KMS-11 (cell line): ENCODE measurements around the gene GOLGA3.

Experiments
- H2AFZ ChIP-seq: fragments of 200-600 bp; sonication (generic); 2 replicates; pipeline ENCODE4 v1.6.1; 2016; ENCODE audit warnings: antibody characterized with exemption, mixed run types, low read depth
- H3K27ac ChIP-seq: fragments of 200-600 bp; sonication (generic); 2 replicates; pipeline ENCODE4 v1.6.1; 2016; ENCODE audit warnings: mild to moderate bottlenecking, mixed run types
- H3K27me3 ChIP-seq: fragments of 200-600 bp; sonication (generic); 2 replicates; pipeline ENCODE4 v1.6.1; 2017; ENCODE audit warnings: mild to moderate bottlenecking, low read depth, mixed run types, moderate library complexity; ENCODE audit not compliant: insufficient read depth
- H3K36me3 ChIP-seq: fragments of 200-600 bp; sonication (generic); 2 replicates; pipeline ENCODE4 v1.6.1; 2017; ENCODE audit warnings: mild to moderate bottlenecking, mixed run types; ENCODE audit not compliant: insufficient read depth
- H3K4me1 ChIP-seq: fragments of 200-600 bp; sonication (generic); 2 replicates; pipeline ENCODE4 v1.6.1; 2016; ENCODE audit warnings: mild to moderate bottlenecking, low read depth, mixed run types; ENCODE audit not compliant: poor library complexity, severe bottlenecking
- H3K4me2 ChIP-seq: fragments of 200-600 bp; sonication (generic); 2 replicates; pipeline ENCODE4 v1.7.0; 2016; ENCODE audit warnings: mild to moderate bottlenecking, mixed run types
- H3K4me3 ChIP-seq: fragments of 200-600 bp; sonication (generic); IDR thresholded peaks from 2 replicates; pipeline ENCODE4 v1.6.1; 2017; ENCODE audit warnings: low read depth, low read length, mixed read lengths; ENCODE audit not compliant: insufficient read depth
- H3K79me2 ChIP-seq: fragments of 200-600 bp; sonication (generic); 2 replicates; pipeline ENCODE4 v1.6.1; 2016; ENCODE audit warnings: low read depth, mixed run types; ENCODE audit not compliant: insufficient read depth
- H3K9ac ChIP-seq: fragments of 200-600 bp; sonication (generic); 2 replicates; pipeline ENCODE4 v1.6.1; 2016; ENCODE audit warnings: mild to moderate bottlenecking, mixed run types
- H4K20me1 ChIP-seq: fragments of 200-600 bp; sonication (generic); 2 replicates; pipeline ENCODE4 v1.6.1; 2016; ENCODE audit warnings: mild to moderate bottlenecking, mixed run types; ENCODE audit not compliant: insufficient read depth
- TF ChIP-seq, protein P1 (sequence below): fragments of 200-600 bp; sonication (generic); conservative IDR thresholded peaks from 2 replicates; pipeline ENCODE4 v1.6.1; 2017; ENCODE audit warnings: low read depth, mild to moderate bottlenecking, antibody characterized with exemption, low read length, moderate library complexity, mixed read lengths

The GOLGA3 gene

DNA sequence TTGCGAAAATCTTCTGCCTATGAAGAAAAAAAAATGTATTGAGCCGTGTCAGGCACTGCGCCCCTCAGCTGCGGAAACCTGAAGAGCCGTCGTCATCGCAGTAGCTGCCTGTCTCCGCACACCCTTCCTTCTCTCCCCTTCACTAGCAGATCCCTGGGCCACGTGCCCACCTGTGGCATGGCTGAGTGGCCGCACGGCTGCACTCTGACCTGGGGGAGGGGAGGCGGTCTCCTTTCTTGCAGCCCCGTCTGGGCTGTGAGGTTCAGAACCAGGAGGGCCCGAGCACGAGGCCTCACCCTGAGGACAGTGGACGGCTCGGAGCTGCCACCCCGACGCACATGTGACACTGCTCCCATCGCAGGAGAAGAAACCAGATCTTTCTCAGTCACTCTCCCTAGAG is 93.2 kb downstream of the GOLGA3 start:
- H3K4me1 ChIP-seq, result no peaks in the 10 kb centered on the region
- H4K20me1 ChIP-seq, result no peaks in the 10 kb centered on the region
- no peak overlapping the region for H3K9ac ChIP-seq
- no peak overlapping the region for H2AFZ ChIP-seq
- no peaks in the 10 kb centered on the region; the same call in 1 of the 2 replicates for H3K36me3 ChIP-seq
- no peak overlapping the region for H3K27ac ChIP-seq
- TF ChIP-seq, protein P1, sequence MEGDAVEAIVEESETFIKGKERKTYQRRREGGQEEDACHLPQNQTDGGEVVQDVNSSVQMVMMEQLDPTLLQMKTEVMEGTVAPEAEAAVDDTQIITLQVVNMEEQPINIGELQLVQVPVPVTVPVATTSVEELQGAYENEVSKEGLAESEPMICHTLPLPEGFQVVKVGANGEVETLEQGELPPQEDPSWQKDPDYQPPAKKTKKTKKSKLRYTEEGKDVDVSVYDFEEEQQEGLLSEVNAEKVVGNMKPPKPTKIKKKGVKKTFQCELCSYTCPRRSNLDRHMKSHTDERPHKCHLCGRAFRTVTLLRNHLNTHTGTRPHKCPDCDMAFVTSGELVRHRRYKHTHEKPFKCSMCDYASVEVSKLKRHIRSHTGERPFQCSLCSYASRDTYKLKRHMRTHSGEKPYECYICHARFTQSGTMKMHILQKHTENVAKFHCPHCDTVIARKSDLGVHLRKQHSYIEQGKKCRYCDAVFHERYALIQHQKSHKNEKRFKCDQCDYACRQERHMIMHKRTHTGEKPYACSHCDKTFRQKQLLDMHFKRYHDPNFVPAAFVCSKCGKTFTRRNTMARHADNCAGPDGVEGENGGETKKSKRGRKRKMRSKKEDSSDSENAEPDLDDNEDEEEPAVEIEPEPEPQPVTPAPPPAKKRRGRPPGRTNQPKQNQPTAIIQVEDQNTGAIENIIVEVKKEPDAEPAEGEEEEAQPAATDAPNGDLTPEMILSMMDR, result no peak
- H3K27me3 ChIP-seq, result no peaks in the 10 kb centered on the region
- no peak overlapping the region for H3K4me2 ChIP-seq
- no peaks in the 10 kb centered on the region for H3K79me2 ChIP-seq
- H3K4me3 ChIP-seq, result no peak overlapping the region

DNA sequence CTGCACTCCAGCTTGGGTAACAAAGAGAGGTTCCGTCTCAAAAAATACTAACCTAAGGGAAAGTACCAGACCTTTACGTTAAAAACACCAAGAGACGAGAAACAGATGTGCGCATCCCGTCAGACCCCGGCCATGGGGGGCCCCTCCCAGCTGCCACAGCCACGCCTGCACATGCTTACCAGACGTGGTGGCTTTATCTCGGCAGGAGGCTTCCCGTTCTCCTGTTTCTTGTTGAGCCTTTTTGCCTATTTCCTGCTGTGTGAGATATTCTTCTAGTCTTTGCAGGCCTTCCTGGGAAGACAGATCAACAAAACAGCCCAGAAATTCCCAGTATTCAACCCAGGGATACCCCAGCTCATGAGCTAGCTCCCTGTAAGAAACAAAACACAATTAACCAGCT is 94.5 kb downstream of the GOLGA3 start:
- H3K27me3 ChIP-seq, result no peaks in the 10 kb centered on the region
- TF ChIP-seq, protein P1, result no peak
- H3K4me1 ChIP-seq, result no peaks in the 10 kb centered on the region
- no peaks in the 10 kb centered on the region; the same call in 1 of the 2 replicates for H3K36me3 ChIP-seq
- no peaks in the 10 kb centered on the region for H4K20me1 ChIP-seq
- no peak overlapping the region for H3K4me2 ChIP-seq
- no peak overlapping the region for H3K27ac ChIP-seq
- H3K79me2 ChIP-seq, result no peaks in the 10 kb centered on the region
- no peak overlapping the region for H3K9ac ChIP-seq
- no peak overlapping the region for H2AFZ ChIP-seq
- no peak overlapping the region for H3K4me3 ChIP-seq

DNA sequence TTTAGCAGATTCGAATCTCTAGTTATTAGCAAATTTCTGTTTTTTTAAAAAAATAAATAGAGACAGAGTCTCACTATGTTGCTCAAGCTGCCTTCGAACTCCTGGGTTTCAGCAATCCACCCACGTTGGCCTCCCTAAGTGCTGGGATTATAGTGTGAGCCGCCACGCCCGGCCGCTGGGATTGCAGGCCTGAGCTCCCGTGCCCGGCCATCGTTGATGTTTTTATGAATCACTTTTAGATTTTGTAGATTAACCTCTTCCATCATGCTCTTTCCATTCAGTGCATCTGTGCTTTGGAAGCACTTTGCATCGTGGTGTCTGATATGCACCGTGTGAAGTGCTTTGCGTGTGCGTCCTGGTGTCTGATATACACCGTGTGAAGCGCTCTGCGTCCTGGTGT is 97.1 kb downstream of the GOLGA3 start:
- TF ChIP-seq, protein P1, result no peak
- H4K20me1 ChIP-seq, result no peaks in the 10 kb centered on the region
- no peaks in the 10 kb centered on the region for H3K4me1 ChIP-seq
- H3K79me2 ChIP-seq, result no peaks in the 10 kb centered on the region
- H3K36me3 ChIP-seq, result no peaks in the 10 kb centered on the region; the same call in 1 of the 2 replicates
- no peaks in the 10 kb centered on the region for H3K27me3 ChIP-seq
- H3K27ac ChIP-seq, result no peak overlapping the region
- H3K4me2 ChIP-seq, result no peak overlapping the region
- no peak overlapping the region for H3K4me3 ChIP-seq
- no peak overlapping the region for H3K9ac ChIP-seq
- H2AFZ ChIP-seq, result no peak overlapping the region

DNA sequence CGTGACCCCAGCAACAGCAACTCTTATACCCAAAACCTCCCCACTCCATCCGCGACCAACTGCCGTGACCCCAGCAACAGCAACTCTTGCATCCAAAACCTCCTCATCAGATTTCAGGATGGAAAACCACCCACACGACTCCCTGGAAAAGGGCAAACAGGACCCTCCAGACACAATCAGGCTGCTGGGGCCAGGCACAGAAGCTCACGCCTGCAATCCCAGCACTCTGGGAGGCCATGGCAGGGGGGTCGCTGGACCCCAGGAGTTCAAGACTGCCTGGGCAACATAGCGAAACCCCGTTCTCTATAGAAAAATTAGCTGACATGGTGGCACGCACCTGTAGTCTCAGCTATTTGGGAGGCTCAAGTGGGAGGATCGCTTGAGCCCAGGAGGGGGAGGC is 98.3 kb downstream of the GOLGA3 start:
- H3K4me2 ChIP-seq, result no peak overlapping the region
- no peaks in the 10 kb centered on the region; the same call in 1 of the 2 replicates for H3K36me3 ChIP-seq
- H3K4me1 ChIP-seq, result no peaks in the 10 kb centered on the region
- no peaks in the 10 kb centered on the region for H3K79me2 ChIP-seq
- H3K27me3 ChIP-seq, result no peaks in the 10 kb centered on the region
- H4K20me1 ChIP-seq, result no peaks in the 10 kb centered on the region
- TF ChIP-seq, protein P1, result no peak
- H2AFZ ChIP-seq, result no peak overlapping the region
- no peak overlapping the region for H3K4me3 ChIP-seq
- no peak overlapping the region for H3K9ac ChIP-seq
- no peak overlapping the region for H3K27ac ChIP-seq
